ENCODE measurements around the gene MAGEA10. TPM values are rescaled to one million over a fixed set of nuclear protein-coding genes. Genes with fewer than 3 reads are reported as not detected.

The MAGEA10 gene
- total RNA-seq, 2 experiments from 2014 or later: not detected

DNA sequence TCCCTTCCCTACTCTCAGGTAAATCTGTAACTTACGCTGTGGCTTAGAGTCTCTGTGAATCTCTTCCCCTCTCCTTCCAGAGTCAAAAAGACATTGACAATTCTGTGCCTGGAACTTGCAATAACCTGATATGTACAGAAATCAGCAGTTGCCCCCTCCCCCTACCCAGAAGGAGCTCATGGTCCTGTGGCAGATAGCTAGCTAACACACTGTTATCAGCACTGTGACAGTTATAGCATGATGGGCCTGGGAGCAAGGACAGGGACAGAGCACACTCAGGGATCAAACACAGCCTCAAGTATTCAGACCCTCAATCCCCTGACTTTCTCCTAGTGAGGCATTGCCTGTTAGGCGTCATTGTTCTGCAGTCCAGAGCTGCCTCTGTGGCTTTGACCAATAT lies 18.7 kb upstream of the MAGEA10 start:
- no peak overlapping the region for H3K4me2 ChIP-seq (ENCODE audit: low read length)
- H4K20me1 ChIP-seq (ENCODE audit: insufficient read depth, low read length): no peaks in the 10 kb centered on the region
- H3K4me1 ChIP-seq (ENCODE audit: insufficient read depth, low read length, poor library complexity, severe bottlenecking): no peaks in the 10 kb centered on the region
- H2AFZ ChIP-seq (ENCODE audit: low read length): no peak overlapping the region
- H3K27ac ChIP-seq (ENCODE audit: low read depth, low read length, poor library complexity, severe bottlenecking): no peak overlapping the region
- H3K9me2 ChIP-seq (ENCODE audit: insufficient read depth, low read length): no peaks in the 10 kb centered on the region
- no peaks in the 10 kb centered on the region for H3K9me3 ChIP-seq (ENCODE audit: low read length)
- DNase-seq (ENCODE audit: low spot score): no peak
- ChIA-PET POLR2A (no interaction called here), CTCF (ENCODE audit: unreplicated experiment) (no interaction called here)
- TF ChIP-seq, protein P1, sequence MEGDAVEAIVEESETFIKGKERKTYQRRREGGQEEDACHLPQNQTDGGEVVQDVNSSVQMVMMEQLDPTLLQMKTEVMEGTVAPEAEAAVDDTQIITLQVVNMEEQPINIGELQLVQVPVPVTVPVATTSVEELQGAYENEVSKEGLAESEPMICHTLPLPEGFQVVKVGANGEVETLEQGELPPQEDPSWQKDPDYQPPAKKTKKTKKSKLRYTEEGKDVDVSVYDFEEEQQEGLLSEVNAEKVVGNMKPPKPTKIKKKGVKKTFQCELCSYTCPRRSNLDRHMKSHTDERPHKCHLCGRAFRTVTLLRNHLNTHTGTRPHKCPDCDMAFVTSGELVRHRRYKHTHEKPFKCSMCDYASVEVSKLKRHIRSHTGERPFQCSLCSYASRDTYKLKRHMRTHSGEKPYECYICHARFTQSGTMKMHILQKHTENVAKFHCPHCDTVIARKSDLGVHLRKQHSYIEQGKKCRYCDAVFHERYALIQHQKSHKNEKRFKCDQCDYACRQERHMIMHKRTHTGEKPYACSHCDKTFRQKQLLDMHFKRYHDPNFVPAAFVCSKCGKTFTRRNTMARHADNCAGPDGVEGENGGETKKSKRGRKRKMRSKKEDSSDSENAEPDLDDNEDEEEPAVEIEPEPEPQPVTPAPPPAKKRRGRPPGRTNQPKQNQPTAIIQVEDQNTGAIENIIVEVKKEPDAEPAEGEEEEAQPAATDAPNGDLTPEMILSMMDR (conservative IDR thresholded peaks at IDR 0.05; ENCODE audit: low read length): no peak
- no peak for TF ChIP-seq EZH2phosphoT487 (IDR thresholded peaks at IDR 0.05; ENCODE audit: borderline replicate concordance, low read depth, low read length)
- no peak overlapping the region for H3K4me3 ChIP-seq (ENCODE audit: low read depth, low read length, poor library complexity, severe bottlenecking)
- H3K79me2 ChIP-seq (ENCODE audit: insufficient read depth, low read depth, low read length): no peaks in the 10 kb centered on the region
- intact Hi-C loops (cut with micrococcal nuclease; ENCODE audit: unreplicated experiment): no loop called here
- BruUV-seq (replicated peaks): no TSS peak
- H3K36me3 ChIP-seq (ENCODE audit: insufficient read depth, low read length): no peaks in the 10 kb centered on the region

DNA sequence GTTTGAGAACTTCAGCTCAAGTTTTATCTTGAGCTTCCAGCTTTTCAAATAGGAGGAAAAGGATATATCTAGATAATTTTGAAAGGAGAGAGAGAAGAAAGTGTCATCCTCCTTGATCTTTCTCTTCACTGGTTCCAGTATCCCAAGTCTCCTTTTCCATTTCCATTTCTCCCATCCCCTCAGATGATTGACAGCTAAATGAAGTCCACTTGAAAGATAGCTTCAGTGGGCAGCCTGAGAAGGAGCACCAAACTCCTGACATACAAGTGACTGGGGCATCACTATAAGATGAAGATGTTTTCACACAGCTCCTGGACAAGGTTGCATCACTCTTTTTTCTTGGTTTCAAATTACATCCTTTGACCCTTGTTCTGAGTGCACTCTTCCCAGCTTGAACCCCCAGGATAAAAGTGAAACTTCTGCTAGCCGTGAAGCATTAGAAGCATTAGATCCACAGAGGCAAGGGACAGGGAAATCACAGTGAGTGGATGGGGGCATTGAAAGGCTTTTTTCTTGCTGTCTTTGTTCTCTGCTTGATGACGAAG lies 17.5 kb upstream of the MAGEA10 start:
- BruUV-seq (replicated peaks): no TSS peak
- no peak overlapping the region for H3K4me2 ChIP-seq (ENCODE audit: low read length)
- ChIA-PET CTCF (ENCODE audit: unreplicated experiment) (no interaction called here), POLR2A (no interaction called here)
- no peaks in the 10 kb centered on the region for H3K79me2 ChIP-seq (ENCODE audit: insufficient read depth, low read depth, low read length)
- no peak for TF ChIP-seq EZH2phosphoT487 (IDR thresholded peaks at IDR 0.05; ENCODE audit: borderline replicate concordance, low read depth, low read length)
- TF ChIP-seq, protein P1 (conservative IDR thresholded peaks at IDR 0.05; ENCODE audit: low read length): no peak
- intact Hi-C loops (cut with micrococcal nuclease; ENCODE audit: unreplicated experiment): no loop called here
- no peaks in the 10 kb centered on the region for H3K36me3 ChIP-seq (ENCODE audit: insufficient read depth, low read length)
- no peaks in the 10 kb centered on the region for H3K4me1 ChIP-seq (ENCODE audit: insufficient read depth, low read length, poor library complexity, severe bottlenecking)
- no peak for DNase-seq (ENCODE audit: low spot score)
- no peaks in the 10 kb centered on the region for H3K9me2 ChIP-seq (ENCODE audit: insufficient read depth, low read length)
- H2AFZ ChIP-seq (ENCODE audit: low read length): no peak overlapping the region
- no peak overlapping the region for H3K27ac ChIP-seq (ENCODE audit: low read depth, low read length, poor library complexity, severe bottlenecking)
- no peaks in the 10 kb centered on the region for H4K20me1 ChIP-seq (ENCODE audit: insufficient read depth, low read length)
- H3K9me3 ChIP-seq (ENCODE audit: low read length): no peaks in the 10 kb centered on the region
- H3K4me3 ChIP-seq (ENCODE audit: low read depth, low read length, poor library complexity, severe bottlenecking): no peak overlapping the region

DNA sequence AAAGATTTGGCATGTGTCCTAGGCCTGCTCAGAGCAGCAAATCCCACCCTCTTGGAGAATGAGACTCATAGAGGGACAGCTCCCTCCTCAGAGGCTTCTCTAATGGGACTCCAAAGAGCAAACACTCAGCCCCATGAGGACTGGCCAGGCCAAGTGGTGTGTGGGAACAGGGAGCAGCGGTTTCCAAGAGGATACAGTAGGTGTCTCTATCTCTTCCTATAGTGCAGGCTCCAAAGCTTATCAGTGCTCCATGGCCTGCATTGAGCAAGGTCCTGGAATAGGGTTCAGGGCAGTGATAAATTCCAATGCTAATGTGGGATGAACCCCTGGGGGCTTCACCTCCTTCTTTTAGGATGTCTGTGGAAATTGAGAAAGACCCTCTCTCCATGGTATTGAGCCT lies 15.7 kb upstream of the MAGEA10 start:
- H3K27ac ChIP-seq (ENCODE audit: low read depth, low read length, poor library complexity, severe bottlenecking): no peak overlapping the region
- intact Hi-C loops (cut with micrococcal nuclease; ENCODE audit: unreplicated experiment): no loop called here
- no peaks in the 10 kb centered on the region for H3K9me2 ChIP-seq (ENCODE audit: insufficient read depth, low read length)
- H2AFZ ChIP-seq (ENCODE audit: low read length): no peak overlapping the region
- POLR2A ChIA-PET: no interaction called here
- no peak overlapping the region for H3K4me2 ChIP-seq (ENCODE audit: low read length)
- no peaks in the 10 kb centered on the region for H3K4me1 ChIP-seq (ENCODE audit: insufficient read depth, low read length, poor library complexity, severe bottlenecking)
- no peak for TF ChIP-seq EZH2phosphoT487 (IDR thresholded peaks at IDR 0.05; ENCODE audit: borderline replicate concordance, low read depth, low read length)
- TF ChIP-seq, protein P1 (conservative IDR thresholded peaks at IDR 0.05; ENCODE audit: low read length): no peak
- no TSS peak for BruUV-seq (replicated peaks)
- no peak overlapping the region for H3K4me3 ChIP-seq (ENCODE audit: low read depth, low read length, poor library complexity, severe bottlenecking)
- DNase-seq (ENCODE audit: low spot score): no peak
- CTCF ChIA-PET (ENCODE audit: unreplicated experiment): no interaction called here
- no peaks in the 10 kb centered on the region for H3K9me3 ChIP-seq (ENCODE audit: low read length)
- no peaks in the 10 kb centered on the region for H3K36me3 ChIP-seq (ENCODE audit: insufficient read depth, low read length)
- no peaks in the 10 kb centered on the region for H3K79me2 ChIP-seq (ENCODE audit: insufficient read depth, low read depth, low read length)
- no peaks in the 10 kb centered on the region for H4K20me1 ChIP-seq (ENCODE audit: insufficient read depth, low read length)

All from OCI-LY7 (cell line).